Neural cell (in vitro differentiated cells): ENCODE results near the gene ATP8B1. TPM values are rescaled to one million over a fixed set of nuclear protein-coding genes. Genes with fewer than 3 reads are reported as not detected.

Experiments used
- H2AFZ ChIP-seq: fragments of 200-600, 300-800 bp; sonication (generic), shearing (Covaris generic); 2 replicates; pipeline ENCODE4 v1.6.0; 2014; ENCODE audit warnings: low read depth, mild to moderate bottlenecking, antibody characterized with exemption, low read length, moderate library complexity
- H3F3A ChIP-seq: fragments of 200-600 bp; shearing (Covaris generic); 2 replicates; pipeline ENCODE4 v1.6.1; 2016; ENCODE audit warnings: mild to moderate bottlenecking, moderate library complexity, mixed read lengths, antibody characterized with exemption, low read length; ENCODE audit not compliant: insufficient read depth, poor library complexity, severe bottlenecking
- H3K27ac ChIP-seq: fragments of 200-600, 300-800 bp; sonication (generic), shearing (Covaris generic); 2 replicates; pipeline ENCODE4 v1.5.1; 2014; ENCODE audit warnings: mild to moderate bottlenecking, low read length, moderate library complexity
- H3K27me3 ChIP-seq: fragments of 300-800, 200-600 bp; sonication (generic), shearing (Covaris generic); 2 replicates; pipeline ENCODE4 v1.6.0; 2014; ENCODE audit warnings: mild to moderate bottlenecking, low read depth, low read length, moderate library complexity; ENCODE audit not compliant: insufficient read depth
- H3K36me3 ChIP-seq: fragments of 300-800, 200-600 bp; sonication (generic), shearing (Covaris generic); 2 replicates; pipeline ENCODE4 v1.5.1; 2014; ENCODE audit warnings: mild to moderate bottlenecking, antibody characterized with exemption, low read length, moderate library complexity; ENCODE audit not compliant: insufficient read depth
- H3K4me2 ChIP-seq: fragments of 300-800, 200-600 bp; sonication (generic), shearing (Covaris generic); 2 replicates; pipeline ENCODE4 v1.6.0; 2014; ENCODE audit warnings: mild to moderate bottlenecking, low read length
- H3K4me3 ChIP-seq: fragments of 300-800, 200-600 bp; sonication (generic), shearing (Covaris generic); 2 replicates; pipeline ENCODE4 v1.5.1; 2014; ENCODE audit warnings: mild to moderate bottlenecking, low read length, moderate library complexity
- H3K79me2 ChIP-seq: fragments of 200-600 bp; shearing (Covaris generic); replicated peaks from 2 replicates; pipeline ENCODE4 v1.6.0; 2014; ENCODE audit warnings: mild to moderate bottlenecking, low read length, moderate library complexity; ENCODE audit not compliant: insufficient read depth
- H3K9ac ChIP-seq: fragments of 300-800, 200-600 bp; sonication (generic), shearing (Covaris generic); 2 replicates; pipeline ENCODE4 v1.6.1; 2016; ENCODE audit warnings: mild to moderate bottlenecking, low read length, mixed read lengths
- H3K9me2 ChIP-seq: fragments of 200-600 bp; shearing (Covaris generic); 2 replicates; pipeline ENCODE4 v1.6.1; 2016; ENCODE audit warnings: mild to moderate bottlenecking, low read length, mixed read lengths; ENCODE audit not compliant: insufficient read depth
- H3K9me3 ChIP-seq: fragments of 200-600, 300-800 bp; sonication (generic), shearing (Covaris generic); 2 replicates; pipeline ENCODE4 v1.6.1; 2016; ENCODE audit warnings: mild to moderate bottlenecking, mixed run types, low read length, moderate library complexity, mixed read lengths
- H4K20me1 ChIP-seq: fragments of 200-600 bp; shearing (Covaris generic); 2 replicates; pipeline ENCODE4 v1.6.1; 2016; ENCODE audit warnings: mild to moderate bottlenecking, mixed run types; ENCODE audit not compliant: insufficient read depth
- EP300 ChIP-seq: fragments of 450-650 bp; conservative IDR thresholded peaks from 2 replicates; pipeline ENCODE4 v1.6.1; 2014; ENCODE audit warnings: antibody characterized with exemption, mild to moderate bottlenecking, moderate library complexity; ENCODE audit not compliant: poor library complexity, severe bottlenecking
- EZH2 ChIP-seq: fragments of 200-600, 300-800 bp; shearing (Covaris generic), sonication (generic); IDR thresholded peaks from 2 replicates; pipeline ENCODE4 v1.6.1; 2014; ENCODE audit warnings: antibody characterized with exemption, low read length, borderline replicate concordance, mild to moderate bottlenecking; ENCODE audit not compliant: insufficient read depth, poor library complexity, severe bottlenecking
- MXI1 ChIP-seq: fragments of 450-650 bp; conservative IDR thresholded peaks from 2 replicates; pipeline ENCODE4 v1.6.1; 2014; ENCODE audit warnings: antibody characterized with exemption, mild to moderate bottlenecking; ENCODE audit not compliant: poor library complexity, severe bottlenecking
- POLR2AphosphoS5 ChIP-seq: IDR thresholded peaks from 2 replicates; pipeline ENCODE4 v1.6.1; 2012
- RAD21 ChIP-seq: fragments of 450-650 bp; conservative IDR thresholded peaks from 2 replicates; pipeline ENCODE4 v1.6.1; 2014; ENCODE audit warnings: antibody characterized with exemption, mild to moderate bottlenecking, moderate library complexity
- SMC3 ChIP-seq: fragments of 450-650 bp; conservative IDR thresholded peaks from 2 replicates; pipeline ENCODE4 v1.6.1; 2014; ENCODE audit warnings: antibody characterized with exemption, mild to moderate bottlenecking, moderate library complexity; ENCODE audit not compliant: poor library complexity
- TAF1 ChIP-seq: IDR thresholded peaks from 2 replicates; pipeline ENCODE4 v1.6.1; 2012; ENCODE audit warnings: low read depth
- polyA plus RNA-seq: library from polyadenylated mRNA; depleted of rRNA; stranded (reverse); fragments of >200 nt; gene quantifications from 2 replicates; pipeline ENCODE4 v1.2.3, GENCODE V29; 2014
- TF ChIP-seq, protein P1 (sequence below): IDR thresholded peaks from 2 replicates; pipeline ENCODE4 v1.6.1; 2012; ENCODE audit warnings: borderline replicate concordance
- TF ChIP-seq, protein P2 (sequence below): fragments of 450-650 bp; IDR thresholded peaks from 2 replicates; pipeline ENCODE4 v1.5.1; 2014; ENCODE audit warnings: antibody characterized with exemption, mild to moderate bottlenecking, moderate library complexity; ENCODE audit not compliant: poor library complexity, severe bottlenecking

ATP8B1 gene
- polyA plus RNA-seq, 1 donor from 2014 or later, result not detected

- Histone ChIP-seq H3K4me2 (no peak overlapping the region), H3K27ac (no peak overlapping the region), H3K9ac (no peak overlapping the region)
These were observed 10.1 kb upstream of the ATP8B1 start for GRCh38 chr18:57813245-57813644.

GRCh38 chr18:57812126-57812477 is 9.0 kb upstream of the ATP8B1 start:
- H3K9me2 ChIP-seq, result no peaks in the 10 kb centered on the region
- no peaks in the 10 kb centered on the region for H3K27me3 ChIP-seq
- H3K9me3 ChIP-seq, result peaks cover 5% of the 10 kb centered on the region
- no peak overlapping the region for H3K27ac ChIP-seq
- H3K9ac ChIP-seq, result no peak overlapping the region
- H3K36me3 ChIP-seq, result no peaks in the 10 kb centered on the region
- no peaks in the 10 kb centered on the region for H3K79me2 ChIP-seq
- no peak overlapping the region for H2AFZ ChIP-seq
- H3K4me2 ChIP-seq, result no peak overlapping the region
- TF ChIP-seq POLR2AphosphoS5 (no peak), EZH2 (no peak), SMC3 (no peak), EP300 (no peak)
- TF ChIP-seq, protein P1, sequence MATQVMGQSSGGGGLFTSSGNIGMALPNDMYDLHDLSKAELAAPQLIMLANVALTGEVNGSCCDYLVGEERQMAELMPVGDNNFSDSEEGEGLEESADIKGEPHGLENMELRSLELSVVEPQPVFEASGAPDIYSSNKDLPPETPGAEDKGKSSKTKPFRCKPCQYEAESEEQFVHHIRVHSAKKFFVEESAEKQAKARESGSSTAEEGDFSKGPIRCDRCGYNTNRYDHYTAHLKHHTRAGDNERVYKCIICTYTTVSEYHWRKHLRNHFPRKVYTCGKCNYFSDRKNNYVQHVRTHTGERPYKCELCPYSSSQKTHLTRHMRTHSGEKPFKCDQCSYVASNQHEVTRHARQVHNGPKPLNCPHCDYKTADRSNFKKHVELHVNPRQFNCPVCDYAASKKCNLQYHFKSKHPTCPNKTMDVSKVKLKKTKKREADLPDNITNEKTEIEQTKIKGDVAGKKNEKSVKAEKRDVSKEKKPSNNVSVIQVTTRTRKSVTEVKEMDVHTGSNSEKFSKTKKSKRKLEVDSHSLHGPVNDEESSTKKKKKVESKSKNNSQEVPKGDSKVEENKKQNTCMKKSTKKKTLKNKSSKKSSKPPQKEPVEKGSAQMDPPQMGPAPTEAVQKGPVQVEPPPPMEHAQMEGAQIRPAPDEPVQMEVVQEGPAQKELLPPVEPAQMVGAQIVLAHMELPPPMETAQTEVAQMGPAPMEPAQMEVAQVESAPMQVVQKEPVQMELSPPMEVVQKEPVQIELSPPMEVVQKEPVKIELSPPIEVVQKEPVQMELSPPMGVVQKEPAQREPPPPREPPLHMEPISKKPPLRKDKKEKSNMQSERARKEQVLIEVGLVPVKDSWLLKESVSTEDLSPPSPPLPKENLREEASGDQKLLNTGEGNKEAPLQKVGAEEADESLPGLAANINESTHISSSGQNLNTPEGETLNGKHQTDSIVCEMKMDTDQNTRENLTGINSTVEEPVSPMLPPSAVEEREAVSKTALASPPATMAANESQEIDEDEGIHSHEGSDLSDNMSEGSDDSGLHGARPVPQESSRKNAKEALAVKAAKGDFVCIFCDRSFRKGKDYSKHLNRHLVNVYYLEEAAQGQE, result no peak
- TF ChIP-seq, protein P2, sequence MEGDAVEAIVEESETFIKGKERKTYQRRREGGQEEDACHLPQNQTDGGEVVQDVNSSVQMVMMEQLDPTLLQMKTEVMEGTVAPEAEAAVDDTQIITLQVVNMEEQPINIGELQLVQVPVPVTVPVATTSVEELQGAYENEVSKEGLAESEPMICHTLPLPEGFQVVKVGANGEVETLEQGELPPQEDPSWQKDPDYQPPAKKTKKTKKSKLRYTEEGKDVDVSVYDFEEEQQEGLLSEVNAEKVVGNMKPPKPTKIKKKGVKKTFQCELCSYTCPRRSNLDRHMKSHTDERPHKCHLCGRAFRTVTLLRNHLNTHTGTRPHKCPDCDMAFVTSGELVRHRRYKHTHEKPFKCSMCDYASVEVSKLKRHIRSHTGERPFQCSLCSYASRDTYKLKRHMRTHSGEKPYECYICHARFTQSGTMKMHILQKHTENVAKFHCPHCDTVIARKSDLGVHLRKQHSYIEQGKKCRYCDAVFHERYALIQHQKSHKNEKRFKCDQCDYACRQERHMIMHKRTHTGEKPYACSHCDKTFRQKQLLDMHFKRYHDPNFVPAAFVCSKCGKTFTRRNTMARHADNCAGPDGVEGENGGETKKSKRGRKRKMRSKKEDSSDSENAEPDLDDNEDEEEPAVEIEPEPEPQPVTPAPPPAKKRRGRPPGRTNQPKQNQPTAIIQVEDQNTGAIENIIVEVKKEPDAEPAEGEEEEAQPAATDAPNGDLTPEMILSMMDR, result no peak
- H3F3A ChIP-seq, result no peaks in the 10 kb centered on the region
- H4K20me1 ChIP-seq, result no peaks in the 10 kb centered on the region
- H3K4me3 ChIP-seq, result no peak overlapping the region

More at GRCh38 chr18:57813245-57813644, 10.1 kb upstream of the ATP8B1 start:
- Histone ChIP-seq H3F3A (no peaks in the 10 kb centered on the region), H3K4me3 (no peak overlapping the region), H3K36me3 (no peaks in the 10 kb centered on the region), H3K9me3 (peaks cover 5% of the 10 kb centered on the region), H3K27me3 (no peaks in the 10 kb centered on the region), H3K9me2 (no peaks in the 10 kb centered on the region), H3K79me2 (no peaks in the 10 kb centered on the region), H2AFZ (no peak overlapping the region), H4K20me1 (no peaks in the 10 kb centered on the region)
- TF ChIP-seq MXI1, result no peak
- TF ChIP-seq, protein P2, result no peak
- no peak for TF ChIP-seq SMC3
- no peak for TF ChIP-seq EP300
- TF ChIP-seq RAD21, result no peak
- TF ChIP-seq EZH2, result no peak
- no peak for TF ChIP-seq POLR2AphosphoS5
- TF ChIP-seq TAF1, result no peak
- TF ChIP-seq, protein P1, result no peak
